CD14-positive monocyte (primary cell): ENCODE data around the gene TRPV4. TPM values are rescaled to one million over a fixed set of nuclear protein-coding genes. Genes with fewer than 3 reads are reported as not detected.

Source experiments
- DNase-seq, 3 donors: peaks; one replicate each; pipeline ENCODE4 v3.0.0-alpha.2; 2011 to 2022
- H2AFZ ChIP-seq: 2 replicates; pipeline ENCODE4 v1.6.0; 2012; ENCODE audit warnings: mild to moderate bottlenecking, low read depth, low read length, inconsistent platforms; ENCODE audit not compliant: insufficient read depth, poor library complexity, severe bottlenecking
- H3K27ac ChIP-seq, 2 donors: 1 replicate in 1 of 2; 2 replicates in 1 of 2; pipeline ENCODE4 v1.5.1; 2012 to 2013; ENCODE audit warnings: low read length in 2 of 2, control low read depth in 1 of 2, inconsistent platforms in 1 of 2, low read depth in 1 of 2, mild to moderate bottlenecking in 1 of 2
- H3K27me3 ChIP-seq, 2 donors: one replicate each; pipeline versions ENCODE4 v1.6.0 to v1.6.1; 2011 to 2013; ENCODE audit warnings: low read length in 2 of 2; ENCODE audit not compliant: control insufficient read depth in 2 of 2, insufficient read depth in 2 of 2
- H3K36me3 ChIP-seq, 2 donors: replicated peaks in 1 of 2; 1 replicate in 1 of 2; 2 replicates in 1 of 2; pipeline versions ENCODE4 v1.5.1 to v1.6.1; 2012 to 2013; ENCODE audit warnings: low read length in 2 of 2, control low read depth in 1 of 2, inconsistent platforms in 1 of 2, mild to moderate bottlenecking in 1 of 2; ENCODE audit not compliant: insufficient read depth in 2 of 2, control insufficient read depth in 1 of 2
- H3K4me1 ChIP-seq, 2 donors: 1 replicate in 1 of 2; 2 replicates in 1 of 2; pipeline versions ENCODE4 v1.5.1 to v1.6.1; 2012 to 2013; ENCODE audit warnings: low read length in 2 of 2, control low read depth in 1 of 2, inconsistent platforms in 1 of 2, mild to moderate bottlenecking in 1 of 2, moderate library complexity in 1 of 2; ENCODE audit not compliant: insufficient read depth in 2 of 2, control insufficient read depth in 1 of 2
- H3K4me2 ChIP-seq: replicated peaks from 2 replicates; pipeline ENCODE3; 2012; ENCODE audit warnings: low read length, moderate library complexity, mild to moderate bottlenecking; ENCODE audit not compliant: poor library complexity, severe bottlenecking; ENCODE audit errors: extremely low read depth
- H3K4me3 ChIP-seq, 3 experiments: fragments of 200-600 bp in 1 of 3; sonication (generic) in 1 of 3; replicated peaks in 1 of 3; 1 replicate in 2 of 3; 2 replicates in 1 of 3; pipeline ENCODE4 v1.5.1; 2011 to 2013; ENCODE audit warnings: low read length in 3 of 3, mild to moderate bottlenecking in 3 of 3, control low read depth in 2 of 3, low read depth in 2 of 3, inconsistent platforms in 1 of 3, moderate library complexity in 1 of 3
- H3K79me2 ChIP-seq: 2 replicates; pipeline ENCODE4 v1.6.0; 2012; ENCODE audit warnings: mild to moderate bottlenecking, control low read depth, inconsistent platforms, low read length, moderate library complexity; ENCODE audit not compliant: insufficient read depth
- H3K9ac ChIP-seq: 2 replicates; pipeline ENCODE4 v1.6.0; 2017; ENCODE audit warnings: low read length, mild to moderate bottlenecking; ENCODE audit not compliant: insufficient read depth, poor library complexity, severe bottlenecking
- H3K9me3 ChIP-seq, 2 donors: replicated peaks in 1 of 2; 1 replicate in 1 of 2; 2 replicates in 1 of 2; pipeline versions ENCODE4 v1.5.1 to v1.6.1; 2012 to 2013; ENCODE audit warnings: low read length in 2 of 2, control low read depth in 1 of 2; ENCODE audit not compliant: control insufficient read depth in 1 of 2, insufficient read depth in 1 of 2
- H4K20me1 ChIP-seq: 2 replicates; pipeline ENCODE4 v1.6.0; 2012; ENCODE audit warnings: mild to moderate bottlenecking, low read length, control low read depth, moderate library complexity; ENCODE audit not compliant: insufficient read depth
- H3K27ac Mint-ChIP-seq, 7 donors: one replicate each; pipeline ENCODE4 v1.8.0; 2020; ENCODE audit warnings: mild to moderate bottlenecking in 7 of 7, mixed read lengths in 7 of 7, moderate library complexity in 6 of 7, inconsistent platforms in 2 of 7
- H3K27me3 Mint-ChIP-seq, 3 donors: one replicate each; pipeline ENCODE4 v1.8.0; 2021 to 2022; ENCODE audit warnings: low read depth in 3 of 3, mild to moderate bottlenecking in 3 of 3, mixed read lengths in 3 of 3, moderate library complexity in 3 of 3, inconsistent platforms in 1 of 3
- H3K36me3 Mint-ChIP-seq, 2 donors: one replicate each; pipeline ENCODE4 v1.8.0; 2020; ENCODE audit warnings: mixed read lengths in 2 of 2, inconsistent platforms in 1 of 2, mild to moderate bottlenecking in 1 of 2
- H3K4me1 Mint-ChIP-seq: one replicate; pipeline ENCODE4 v1.8.0; 2020; ENCODE audit warnings: mild to moderate bottlenecking, mixed read lengths
- H3K4me3 Mint-ChIP-seq, 2 donors: one replicate each; pipeline ENCODE4 v1.8.0; 2020; ENCODE audit warnings: mild to moderate bottlenecking in 2 of 2, mixed read lengths in 2 of 2, moderate library complexity in 1 of 2
- H3K9me3 Mint-ChIP-seq, 7 donors: one replicate each; pipeline ENCODE4 v1.8.0; 2020 to 2022; ENCODE audit warnings: mixed read lengths in 7 of 7, mild to moderate bottlenecking in 6 of 7, moderate library complexity in 6 of 7, inconsistent platforms in 2 of 7
- CTCF ChIP-seq: fragments of 200-600 bp; IDR thresholded peaks from one replicate; pipeline ENCODE4 v1.8.0; 2022; ENCODE audit warnings: antibody characterized with exemption, mild to moderate bottlenecking
- WGBS: methylation state at CpG from one replicate; pipeline ENCODE4 v1.1.5; 2013; ENCODE audit warnings: missing lambda C conversion rate; ENCODE audit not compliant: insufficient coverage; 5-methylcytosine and 5-hydroxymethylcytosine counted together
- intact Hi-C, 2 donors: fragments of 100-400 bp; cut with micrococcal nuclease; formaldehyde crosslinking; loops; one replicate each; pipeline versions ENCODE4 v1.15.0 to v1.15.1; 2023
- polyA plus RNA-seq, 3 donors: library from polyadenylated mRNA; depleted of rRNA in 1 of 3; unstranded in 2 of 3; stranded (reverse) in 1 of 3; fragments of 300-500 nt in 2 of 3; fragments of >200 nt in 1 of 3; fragmentation: Illumina TruSeq in 2 of 3; gene quantifications; 1 replicate in 2 of 3; 2 replicates in 1 of 3; pipeline ENCODE4 v1.2.3, GENCODE V29; 2012 to 2021

TRPV4 gene
- polyA plus RNA-seq, 3 donors = 0.64 to 3.1 (median 2.0) TPM

GRCh38 chr12:109767456-109767855, 65.7 kb downstream of the TRPV4 start:
- TF ChIP-seq CTCF = no peak
- intact Hi-C loops = no loop called here

DNA sequence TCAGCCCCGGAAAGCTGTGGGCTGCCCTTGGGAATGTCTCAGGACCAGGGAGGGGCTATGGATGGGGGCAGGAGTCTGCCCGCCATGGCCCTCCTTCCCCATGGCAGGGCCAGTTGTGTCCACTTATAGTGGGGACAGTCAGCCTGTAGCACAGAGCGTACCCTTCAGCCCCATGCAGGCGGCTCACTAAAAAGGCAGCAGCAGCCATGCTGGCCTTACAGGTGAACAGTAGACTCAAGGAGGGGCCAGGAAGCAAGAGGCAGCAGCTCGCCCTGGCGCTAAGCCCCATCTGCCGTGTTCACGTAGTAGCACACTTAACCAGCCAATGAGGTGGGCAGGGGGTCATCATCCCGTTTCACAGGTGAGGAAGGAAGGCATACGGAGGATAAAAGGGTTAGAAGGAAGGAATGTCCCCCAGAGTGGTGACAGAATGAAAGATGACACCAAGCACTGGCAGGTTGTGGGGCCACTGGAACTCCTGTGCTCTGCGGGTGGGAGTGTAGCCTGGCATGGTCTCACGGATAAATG, 66.9 kb downstream of the TRPV4 start:
- Histone ChIP-seq H3K4me1 (peaks cover 2 to 8% of the 10 kb centered on the region in 2 donors), H3K27me3 (no peaks in the 10 kb centered on the region), H2AFZ (no peak overlapping the region), H3K9me3 (peaks cover 9 to 15% of the 10 kb centered on the region in 2 donors), H3K4me2 (no peak overlapping the region), H3K79me2 (no peaks in the 10 kb centered on the region), H4K20me1 (no peaks in the 10 kb centered on the region), H3K9ac (no peak overlapping the region), H3K36me3 (no peaks in the 10 kb centered on the region), H3K4me3 (no peak overlapping the region), H3K27ac (no peak overlapping the region)
- Mint-ChIP-seq H3K9me3 (peaks cover 5 to 16% (median 12%) of the 10 kb centered on the region in 7 donors), H3K27ac (no peak overlapping the region), H3K4me1 (peaks cover 13% of the 10 kb centered on the region), H3K36me3 (peaks cover 0 to 9% of the 10 kb centered on the region in 2 donors), H3K4me3 (no peak overlapping the region), H3K27me3 (peaks cover 4 to 5% (median 4%) of the 10 kb centered on the region in 3 donors)
- intact Hi-C loops = no loop called here
- WGBS = 97% methylated on average over 11 of the region's 12 CpGs
- DNase-seq = no peak
- no peak for TF ChIP-seq CTCF

More at GRCh38 chr12:109767456-109767855, 65.7 kb downstream of the TRPV4 start:
- H3K4me3 Mint-ChIP-seq = no peak overlapping the region
- H3K4me3 ChIP-seq = no peak overlapping the region
- peaks cover 0 to 3% (median 2%) of the 10 kb centered on the region in 3 donors for H3K27me3 Mint-ChIP-seq
- no peak for DNase-seq
- H2AFZ ChIP-seq = no peak overlapping the region
- peaks cover 9 to 15% of the 10 kb centered on the region in 2 donors for H3K9me3 ChIP-seq
- H3K4me1 Mint-ChIP-seq = peaks cover 9% of the 10 kb centered on the region
- WGBS = 100% methylated on average over 2 of the region's 4 CpGs
- H3K9ac ChIP-seq = no peak overlapping the region
- H3K36me3 ChIP-seq = no peaks in the 10 kb centered on the region
- H3K36me3 Mint-ChIP-seq = peaks cover 0 to 9% of the 10 kb centered on the region in 2 donors
- H3K9me3 Mint-ChIP-seq = peaks cover 5 to 16% (median 12%) of the 10 kb centered on the region in 7 donors
- no peaks in the 10 kb centered on the region for H3K27me3 ChIP-seq
- H3K4me2 ChIP-seq = no peak overlapping the region
- no peak overlapping the region for H3K27ac ChIP-seq
- H4K20me1 ChIP-seq = no peaks in the 10 kb centered on the region
- H3K79me2 ChIP-seq = no peaks in the 10 kb centered on the region
- no peak overlapping the region for H3K27ac Mint-ChIP-seq
- peaks cover 2 to 7% of the 10 kb centered on the region in 2 donors for H3K4me1 ChIP-seq
